B cell (primary cell): ENCODE data around the gene C3orf22. TPM values are rescaled to one million over a fixed set of nuclear protein-coding genes. Genes with fewer than 3 reads are reported as not detected.

Experiments
- ATAC-seq: fragments of 200-7000 bp; cut with Tn5 transposase; one replicate; pipeline ENCODE4 v1.10.0; 2021; ENCODE audit warnings: low read depth, mild to moderate bottlenecking, moderate number of reproducible peaks, moderate library complexity
- CTCF ChIA-PET: fragments of 350-600 bp; sonication (Branson Sonifier 250); formaldehyde crosslinking; loops from one replicate; lab custom pipeline; 2021; ENCODE audit warnings: antibody characterized with exemption, inconsistent platforms; lab: Charles Lee
- POLR2A ChIA-PET: fragments of 350-600 bp; sonication (Branson Sonifier 250); formaldehyde crosslinking; loops from one replicate; lab custom pipeline; 2021; ENCODE audit warnings: antibody characterized with exemption; lab: Charles Lee
- DNase-seq: peaks from one replicate; pipeline ENCODE4 v3.0.0; 2013
- H2AFZ ChIP-seq: 2 replicates; pipeline ENCODE4 v1.6.1; 2012; ENCODE audit warnings: mild to moderate bottlenecking, low read depth, low read length; ENCODE audit not compliant: insufficient read depth, poor library complexity, severe bottlenecking
- H3K27ac ChIP-seq, 2 donors: 1 replicate in 1 of 2; 2 replicates in 1 of 2; pipeline ENCODE4 v1.5.1; 2012 to 2013; ENCODE audit warnings: low read length in 2 of 2, mild to moderate bottlenecking in 2 of 2, moderate library complexity in 1 of 2
- H3K27me3 ChIP-seq, 4 experiments: fragments of 200-600 bp in 1 of 4; sonication (generic) in 1 of 4; replicated peaks in 1 of 4; 1 replicate in 2 of 4; 2 replicates in 2 of 4; pipeline versions ENCODE4 v1.6.1 to v1.7.0; 2013 to 2016; ENCODE audit warnings: low read length in 3 of 4, mild to moderate bottlenecking in 2 of 4, mixed read lengths in 1 of 4, moderate library complexity in 1 of 4; ENCODE audit not compliant: insufficient read depth in 4 of 4, control insufficient read depth in 3 of 4; ENCODE audit errors: control extremely low read depth in 1 of 4
- H3K36me3 ChIP-seq, 2 experiments: replicated peaks in 1 of 2; 1 replicate in 1 of 2; 2 replicates in 1 of 2; pipeline versions ENCODE4 v1.6.1 to v1.7.1; 2013; ENCODE audit warnings: low read length in 1 of 2; ENCODE audit not compliant: insufficient read depth in 2 of 2, control insufficient read depth in 1 of 2; ENCODE audit errors: control extremely low read depth in 1 of 2, extremely low read depth in 1 of 2
- H3K4me1 ChIP-seq, 2 donors: fragments of 200-600 bp in 1 of 2; sonication (generic) in 1 of 2; 1 replicate in 1 of 2; 2 replicates in 1 of 2; pipeline versions ENCODE4 v1.5.1 to v1.6.1; 2013 to 2017; ENCODE audit warnings: low read length in 2 of 2; ENCODE audit not compliant: control insufficient read depth in 2 of 2, insufficient read depth in 2 of 2
- H3K4me2 ChIP-seq: replicated peaks from 2 replicates; pipeline ENCODE3; 2012; ENCODE audit warnings: mild to moderate bottlenecking, low read depth, low read length; ENCODE audit not compliant: poor library complexity, severe bottlenecking
- H3K4me3 ChIP-seq, 5 experiments: fragments of 200-600 bp in 1 of 5; sonication (generic) in 1 of 5; 1 replicate in 3 of 5; 2 replicates in 2 of 5; pipeline versions ENCODE4 v1.5.1 to v1.7.0; 2011 to 2016; ENCODE audit warnings: low read length in 4 of 5, mild to moderate bottlenecking in 4 of 5, low read depth in 2 of 5, control low read depth in 1 of 5, moderate library complexity in 1 of 5; ENCODE audit not compliant: insufficient read depth in 1 of 5; ENCODE audit errors: control extremely low read depth in 1 of 5, extremely low read depth in 1 of 5
- H3K79me2 ChIP-seq: fragments of 200-600 bp; sonication (generic); one replicate; pipeline ENCODE4 v1.6.0; 2016; ENCODE audit warnings: low read length; ENCODE audit not compliant: control insufficient read depth, insufficient read depth
- H3K9ac ChIP-seq: fragments of 200-600 bp; sonication (generic); 2 replicates; pipeline ENCODE4 v1.6.1; 2017; ENCODE audit warnings: mild to moderate bottlenecking, low read length, moderate library complexity
- H3K9me3 ChIP-seq, 3 donors: one replicate each; pipeline versions ENCODE4 v1.6.1 to v1.7.1; 2013; ENCODE audit warnings: low read length in 2 of 3; ENCODE audit not compliant: control insufficient read depth in 2 of 3, insufficient read depth in 1 of 3; ENCODE audit errors: control extremely low read depth in 1 of 3
- H4K20me1 ChIP-seq: 2 replicates; pipeline ENCODE4 v1.6.0; 2012; ENCODE audit warnings: mild to moderate bottlenecking, low read length; ENCODE audit not compliant: insufficient read depth, control insufficient read depth, poor library complexity, severe bottlenecking
- H3K27ac Mint-ChIP-seq: one replicate; pipeline ENCODE4 v1.8.0; 2021; ENCODE audit warnings: mixed read lengths
- H3K27me3 Mint-ChIP-seq: one replicate; pipeline ENCODE4 v1.8.0; 2021; ENCODE audit warnings: mixed read lengths
- H3K4me1 Mint-ChIP-seq: one replicate; pipeline ENCODE4 v1.8.0; 2021; ENCODE audit warnings: mixed read lengths
- H3K4me3 Mint-ChIP-seq: one replicate; pipeline ENCODE4 v1.8.0; 2021; ENCODE audit warnings: mixed read lengths
- H3K9me3 Mint-ChIP-seq: one replicate; pipeline ENCODE4 v1.8.0; 2022; ENCODE audit warnings: mixed read lengths; ENCODE audit not compliant: insufficient read depth
- CTCF ChIP-seq: fragments of 200-600 bp; IDR thresholded peaks from one replicate; pipeline ENCODE4 v1.8.0; 2022; ENCODE audit warnings: antibody characterized with exemption, mild to moderate bottlenecking
- EZH2 ChIP-seq: IDR thresholded peaks from 2 replicates; pipeline ENCODE4 v1.6.1; 2012; ENCODE audit warnings: borderline replicate concordance, low read depth, mild to moderate bottlenecking, moderate library complexity, low read length; ENCODE audit not compliant: insufficient read depth, poor library complexity, severe bottlenecking
- WGBS: methylation state at CpG from one replicate; pipeline ENCODE4 v1.1.5; 2013; ENCODE audit warnings: missing lambda C conversion rate; ENCODE audit not compliant: insufficient coverage; 5-methylcytosine and 5-hydroxymethylcytosine counted together
- intact Hi-C: fragments of 100-400 bp; cut with micrococcal nuclease; formaldehyde crosslinking; loops from one replicate; pipeline ENCODE4 v1.10.0; 2022
- polyA plus RNA-seq: library from polyadenylated mRNA; depleted of rRNA; stranded (reverse); fragments of >200 nt; gene quantifications from 2 replicates; pipeline ENCODE4 v1.2.3, GENCODE V29; 2012
- total RNA-seq, 2 donors: library from RNA; stranded (reverse); fragments of 120-200 nt in 1 of 2; gene quantifications; 1 replicate in 1 of 2; 2 replicates in 1 of 2; pipeline versions ENCODE4 v1.2.3 to v1.2.4, GENCODE V29; 2013 to 2022

C3orf22 gene
- total and polyA plus RNA-seq, 2 donors (not counting 1 experiment from before 2014, with no cell fraction given), result not detected

DNA sequence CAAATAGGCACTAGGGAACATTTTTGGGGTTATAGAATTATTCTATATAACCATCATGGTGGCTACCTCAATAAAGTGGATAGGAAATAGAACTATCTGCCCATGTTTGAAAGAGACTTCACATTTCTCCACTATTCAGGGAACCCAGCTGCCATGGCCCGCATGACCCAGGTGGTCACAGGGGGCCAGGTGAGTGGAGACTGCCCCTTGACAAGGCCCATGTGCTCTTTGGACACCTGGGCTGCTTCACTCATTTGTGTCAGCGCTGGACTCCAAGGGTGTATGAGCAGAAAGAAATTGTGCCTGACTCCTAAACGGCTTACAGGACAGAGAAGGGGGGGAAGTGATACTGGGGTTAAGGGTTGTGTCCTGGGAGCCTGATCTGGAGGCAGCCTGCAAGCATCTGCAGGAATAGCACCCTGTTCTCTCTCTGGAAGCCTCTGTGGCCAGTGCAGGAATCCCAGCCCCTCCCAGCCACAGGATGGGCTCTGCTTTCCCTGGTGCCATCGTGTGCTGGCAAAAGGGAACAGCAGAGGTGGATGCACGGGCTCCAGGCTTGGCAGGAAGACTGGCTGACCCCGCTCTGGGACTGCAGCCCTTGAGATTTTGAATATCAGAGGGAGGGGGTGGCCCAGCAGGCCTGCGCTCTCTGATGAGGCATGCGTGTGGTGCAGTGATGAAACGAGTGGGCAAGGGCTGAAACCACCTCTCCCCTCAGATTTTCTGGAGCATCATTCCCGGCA, 9.1 kb upstream of the C3orf22 start:
- TF ChIP-seq EZH2 (no peak), CTCF (no peak)
- peaks cover 0 to 3% (median 2%) of the 10 kb centered on the region in 3 donors for H3K9me3 ChIP-seq
- 76% methylated on average over 8 of the region's 10 CpGs for WGBS
- no peaks in the 10 kb centered on the region for H3K4me1 Mint-ChIP-seq
- H3K79me2 ChIP-seq, result no peaks in the 10 kb centered on the region
- no peak overlapping the region for H3K9ac ChIP-seq
- H3K27ac ChIP-seq, result no peak overlapping the region
- intact Hi-C loops, result no loop called here
- no peak for ATAC-seq
- H3K27me3 Mint-ChIP-seq, result peaks cover 27% of the 10 kb centered on the region
- H3K36me3 ChIP-seq, result no peaks in the 10 kb centered on the region
- ChIA-PET POLR2A (no interaction called here), CTCF (no interaction called here)
- H3K4me1 ChIP-seq, result no peaks in the 10 kb centered on the region
- no peak for DNase-seq
- H4K20me1 ChIP-seq, result no peaks in the 10 kb centered on the region
- no peak overlapping the region for H3K27ac Mint-ChIP-seq
- H3K9me3 Mint-ChIP-seq, result no peaks in the 10 kb centered on the region
- H3K4me3 Mint-ChIP-seq, result no peak overlapping the region
- peaks cover 0 to 4% (median 2%) of the 10 kb centered on the region in 4 experiments for H3K27me3 ChIP-seq
- no peak overlapping the region for H2AFZ ChIP-seq
- H3K4me2 ChIP-seq, result no peak overlapping the region
- H3K4me3 ChIP-seq, result no peak overlapping the region

- Histone ChIP-seq H3K4me1 (no peaks in the 10 kb centered on the region), H3K36me3 (no peaks in the 10 kb centered on the region), H3K27ac (no peak overlapping the region), H3K4me2 (no peak overlapping the region), H3K9ac (no peak overlapping the region), H2AFZ (no peak overlapping the region), H3K79me2 (no peaks in the 10 kb centered on the region), H4K20me1 (no peaks in the 10 kb centered on the region), H3K27me3 (peaks cover 0 to 4% (median 2%) of the 10 kb centered on the region in 4 experiments), H3K4me3 (no peak overlapping the region), H3K9me3 (peaks cover 0 to 7% (median 5%) of the 10 kb centered on the region in 3 donors)
- TF ChIP-seq EZH2, result no peak
- no peak for TF ChIP-seq CTCF
- Mint-ChIP-seq H3K27me3 (peaks cover 20% of the 10 kb centered on the region), H3K9me3 (peaks cover 6% of the 10 kb centered on the region), H3K4me3 (no peak overlapping the region), H3K27ac (no peak overlapping the region), H3K4me1 (no peaks in the 10 kb centered on the region)
- ChIA-PET CTCF (interaction anchor here (1.3 kb wide), 1 partner anchor 428 kb away, joined by 3 read pairs; no protein-coding TSS in a partner anchor), POLR2A (no interaction called here)
- DNase-seq (no peak), ATAC-seq (no peak)
- intact Hi-C loops, result no loop called here
- WGBS, result no CpG with 5 or more reads among the region's 2 CpGs
Measured at GRCh38 chr3:126562737-126563276, 4.1 kb upstream of the C3orf22 start.
